Epithelial cell of esophagus (primary cell): Measurements from ENCODE around the gene TMEM127.

Experiments used
- DNase-seq: peaks from one replicate; pipeline ENCODE4 v3.0.0; 2010; ENCODE audit warnings: low read depth
- H3K4me3 ChIP-seq: 2 replicates; pipeline ENCODE4 v1.5.1; 2011; ENCODE audit warnings: mild to moderate bottlenecking, low read length, control low read depth
- CTCF ChIP-seq: IDR thresholded peaks from 2 replicates; pipeline ENCODE4 v1.5.1; 2011; ENCODE audit warnings: low read depth, mild to moderate bottlenecking, low read length, control low read depth, inconsistent platforms; ENCODE audit not compliant: insufficient read depth; ENCODE audit errors: missing control alignments

The TMEM127 gene

GRCh38 chr2:96212339-96212738, 53.5 kb downstream of the TMEM127 start:
- no peak overlapping the region for H3K4me3 ChIP-seq
- no peak for TF ChIP-seq CTCF
- no peak for DNase-seq

GRCh38 chr2:96209729-96210085, 56.1 kb downstream of the TMEM127 start:
- DNase-seq = no peak
- H3K4me3 ChIP-seq = peak overlapping the region; percentile 89
- TF ChIP-seq CTCF = no peak

GRCh38 chr2:96209011-96209728, 56.6 kb downstream of the TMEM127 start:
- no peak for DNase-seq
- TF ChIP-seq CTCF = no peak
- peak overlapping the region; percentile 89 for H3K4me3 ChIP-seq

- DNase-seq = peak; percentile 99
- peak within 1 kb of the TSS; percentile 89 for H3K4me3 ChIP-seq
- TF ChIP-seq CTCF = no peak
These were observed 57.4 kb downstream of the TMEM127 start, which contains the start of gene STARD7 for GRCh38 chr2:96208143-96209010. TSS of gene STARD7 (minus strand) at chr2:96208827. CDS start at chr2:96208434, 393 bp downstream.

GRCh38 chr2:96207774-96208142, 58.0 kb downstream of the TMEM127 start:
- H3K4me3 ChIP-seq = peak overlapping the region; percentile 89
- DNase-seq = no peak
- no peak for TF ChIP-seq CTCF

- no peak for TF ChIP-seq CTCF
- DNase-seq = peak; percentile 29
- H3K4me3 ChIP-seq = peak overlapping the region; percentile 89
These were observed 58.6 kb downstream of the TMEM127 start for GRCh38 chr2:96207073-96207773.
